HG03175 (cell line): ENCODE data around the gene ZSWIM5.
"Not testable (repeated sequence)": the region's sequence is repeated elsewhere in the genome, so short reads cannot be mapped to it uniquely, and the experiment has no call there.

Experiments
- ATAC-seq: cut with Tn5 transposase; IDR thresholded peaks from one replicate; pipeline ENCODE4 v1.9.1; 2021; ENCODE audit warnings: mild to moderate bottlenecking, moderate library complexity; ENCODE audit not compliant: unreplicated experiment

The ZSWIM5 gene

DNA sequence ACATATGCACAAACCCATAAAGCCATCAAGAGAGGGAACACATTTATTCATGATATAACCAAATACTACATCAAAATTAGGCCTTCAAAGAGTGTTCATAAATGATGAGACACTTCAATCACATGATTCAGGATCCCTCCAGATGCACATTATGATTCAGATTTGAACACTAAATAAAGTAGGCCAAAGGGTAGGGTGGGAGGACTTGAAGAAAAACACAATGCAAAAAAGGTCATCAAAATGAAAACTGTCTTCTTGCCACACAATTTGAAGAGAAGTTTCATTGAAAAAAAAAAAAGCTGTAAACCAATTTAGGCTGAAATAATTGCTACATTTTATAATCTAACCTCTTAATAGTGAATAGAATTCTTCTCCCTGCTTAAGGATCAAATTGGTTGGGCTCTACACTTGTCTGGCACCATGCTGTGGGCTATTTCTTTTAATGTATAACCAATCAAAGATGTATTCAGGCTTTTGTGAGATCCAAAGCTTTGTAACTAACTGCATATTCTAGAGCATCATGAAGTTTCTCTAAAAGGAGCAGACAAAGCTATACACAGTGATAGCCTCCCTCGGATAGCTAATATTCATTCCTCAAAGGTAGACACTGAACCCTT lies 58.1 kb downstream of the ZSWIM5 start:
- ATAC-seq = no peak

DNA sequence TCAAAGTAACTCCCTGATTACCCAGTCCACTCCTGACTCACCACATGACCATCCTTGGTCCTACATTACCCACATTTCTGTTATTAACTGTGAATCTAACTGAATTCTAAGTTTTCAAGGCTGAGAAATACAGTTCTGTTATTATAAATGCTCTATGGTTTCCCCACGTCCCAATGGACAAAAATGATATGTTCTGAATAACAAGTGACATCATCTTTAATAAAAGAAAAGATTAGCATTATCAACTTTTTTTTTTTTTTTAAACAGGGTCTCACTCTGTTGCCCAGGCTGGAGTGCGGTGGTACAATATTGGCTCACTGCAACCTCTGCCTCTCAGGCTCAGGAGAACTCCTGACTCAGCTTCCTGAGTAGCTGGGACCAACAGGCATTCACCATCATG lies 59.6 kb downstream of the ZSWIM5 start:
- no peak for ATAC-seq

GRCh38 chr1:45141247-45142003 lies 65.0 kb downstream of the ZSWIM5 start:
- ATAC-seq = no peak

DNA sequence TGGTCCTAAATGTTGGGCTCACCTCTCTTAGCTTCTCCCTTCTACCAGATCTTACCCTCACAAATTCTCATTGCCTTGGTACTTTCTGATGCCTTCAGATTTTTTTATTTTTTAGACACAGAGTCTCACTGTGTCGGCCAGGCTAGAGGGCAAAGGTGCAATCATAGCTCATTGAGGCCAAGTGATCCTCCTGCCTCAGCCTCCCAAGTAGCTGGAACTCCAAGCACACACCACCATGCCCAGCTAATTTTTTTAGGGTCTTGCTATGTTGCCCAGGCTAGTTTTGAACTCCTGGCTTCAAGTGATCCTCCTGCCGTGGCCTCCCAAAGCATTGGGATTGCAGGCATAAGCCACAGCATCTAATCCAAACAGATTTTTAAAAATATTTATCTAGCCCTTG lies 69.4 kb downstream of the ZSWIM5 start:
- no peak for ATAC-seq

DNA sequence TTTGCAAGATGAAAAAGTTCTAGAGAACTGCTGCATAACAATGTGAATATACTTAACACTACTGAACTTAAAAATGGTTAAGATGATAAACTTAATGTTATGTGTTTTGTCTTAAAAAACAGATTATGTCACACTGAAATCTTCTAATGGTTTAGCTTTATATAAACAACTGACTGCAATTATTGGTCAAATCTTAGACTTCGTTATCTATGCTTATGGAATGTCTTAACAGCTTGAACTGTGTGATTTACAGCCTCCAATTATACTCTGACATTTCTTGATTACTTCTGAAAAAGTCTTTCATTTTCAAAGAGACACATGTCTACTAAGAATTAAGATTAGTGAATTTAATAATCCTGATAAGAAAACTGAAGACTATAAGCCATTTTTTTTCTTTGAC lies 71.1 kb downstream of the ZSWIM5 start:
- no peak for ATAC-seq

GRCh38 chr1:45134461-45134873 lies 71.9 kb downstream of the ZSWIM5 start:
- ATAC-seq = no peak

GRCh38 chr1:45132719-45133118 lies 73.7 kb downstream of the ZSWIM5 start:
- ATAC-seq = not testable (repeated sequence)

DNA sequence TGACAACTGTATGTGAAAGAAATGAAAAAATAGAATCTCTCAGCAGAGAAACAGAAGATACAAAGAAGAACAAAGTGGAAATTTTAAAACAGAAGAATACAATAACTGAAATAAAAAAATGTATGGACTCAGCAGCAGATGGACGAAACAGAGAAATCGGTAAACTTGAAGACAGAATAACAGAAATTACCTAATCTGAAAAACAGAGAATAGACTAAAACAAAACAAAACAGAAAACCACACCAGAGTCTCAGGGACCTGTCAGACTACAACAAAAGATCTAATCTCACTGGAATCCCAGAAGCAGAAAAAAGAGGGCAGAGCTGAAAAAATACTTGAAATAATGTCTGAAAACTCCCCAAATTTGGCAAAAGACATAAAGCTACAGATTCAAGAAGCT lies 83.0 kb downstream of the ZSWIM5 start:
- ATAC-seq = no peak

DNA sequence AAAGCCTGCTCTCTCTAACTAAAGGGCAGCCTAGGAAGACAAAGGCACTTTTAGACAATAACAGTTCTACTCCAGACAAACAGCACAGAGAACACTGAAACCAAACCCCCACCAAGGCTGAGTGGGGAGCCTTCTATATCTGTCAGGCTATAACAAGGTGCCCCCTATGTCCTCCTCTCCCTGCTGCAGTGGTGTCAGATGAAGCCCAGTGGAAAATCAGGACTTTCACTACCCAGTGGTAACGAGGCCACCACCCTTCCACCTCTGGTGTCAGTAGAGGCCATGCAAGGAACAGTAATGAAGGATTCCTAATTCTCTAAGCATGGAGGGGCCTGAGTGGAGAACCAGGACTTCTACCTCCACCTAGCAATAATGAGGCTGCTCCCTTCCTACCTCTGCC lies 83.7 kb downstream of the ZSWIM5 start:
- ATAC-seq = no peak

DNA sequence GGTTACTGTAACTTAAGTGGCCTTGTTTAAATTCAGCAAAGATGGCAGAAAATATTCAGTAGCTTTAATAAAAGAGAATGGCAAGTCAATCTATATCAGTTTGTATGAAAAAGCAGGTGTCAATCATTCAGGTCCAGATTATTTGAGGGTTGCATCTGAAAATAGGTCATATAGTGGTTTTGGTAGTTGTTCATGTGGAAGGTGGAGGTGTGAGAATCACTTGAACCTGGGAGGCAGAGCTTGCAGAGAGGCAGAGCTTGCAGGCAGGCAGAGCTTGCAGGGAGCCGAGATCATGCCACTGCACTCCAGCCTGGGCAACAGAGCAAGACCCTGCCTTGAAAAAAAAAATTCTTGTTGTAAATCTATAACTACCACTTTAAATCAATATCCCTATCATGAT lies 88.6 kb downstream of the ZSWIM5 start:
- no peak for ATAC-seq

DNA sequence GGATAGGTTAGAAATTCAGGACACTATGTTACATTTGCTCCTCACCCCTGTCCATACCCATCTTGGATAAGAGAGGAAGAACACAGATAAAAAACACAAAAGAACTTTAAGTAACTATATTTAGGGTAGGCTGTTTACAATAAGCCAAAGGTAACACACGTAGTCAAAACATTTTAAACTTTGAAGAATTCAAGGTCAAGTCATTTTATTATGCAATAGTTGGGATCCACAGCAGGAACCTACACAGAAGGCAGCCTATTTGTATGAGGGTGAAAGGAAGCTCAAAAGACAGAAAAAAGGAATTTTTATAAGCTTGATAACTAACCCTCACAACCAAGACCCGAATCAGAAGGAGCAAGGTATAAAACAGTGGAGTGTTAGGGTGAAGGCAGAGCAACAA lies 89.6 kb downstream of the ZSWIM5 start:
- no peak for ATAC-seq

DNA sequence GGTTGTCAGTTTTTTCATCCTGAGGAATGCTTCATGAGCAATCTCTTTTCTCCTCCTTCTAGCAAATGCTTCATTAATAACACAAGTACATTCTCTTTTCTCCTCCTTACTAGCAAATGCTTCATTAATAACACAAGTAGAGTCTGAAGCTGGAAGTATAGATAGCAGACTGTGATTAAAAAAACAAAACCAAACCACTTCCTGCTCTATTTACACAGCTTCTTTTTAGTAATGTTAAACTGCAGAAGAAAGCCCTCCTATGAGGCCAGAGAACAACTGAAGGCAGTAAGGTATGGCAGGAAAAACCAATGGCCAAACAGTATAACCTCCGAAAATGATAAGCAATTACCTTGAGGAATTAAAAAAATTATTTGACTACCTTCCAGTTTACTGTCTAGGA lies 90.1 kb downstream of the ZSWIM5 start:
- ATAC-seq = no peak

GRCh38 chr1:45115198-45115597 lies 91.2 kb downstream of the ZSWIM5 start:
- not testable (repeated sequence) for ATAC-seq

DNA sequence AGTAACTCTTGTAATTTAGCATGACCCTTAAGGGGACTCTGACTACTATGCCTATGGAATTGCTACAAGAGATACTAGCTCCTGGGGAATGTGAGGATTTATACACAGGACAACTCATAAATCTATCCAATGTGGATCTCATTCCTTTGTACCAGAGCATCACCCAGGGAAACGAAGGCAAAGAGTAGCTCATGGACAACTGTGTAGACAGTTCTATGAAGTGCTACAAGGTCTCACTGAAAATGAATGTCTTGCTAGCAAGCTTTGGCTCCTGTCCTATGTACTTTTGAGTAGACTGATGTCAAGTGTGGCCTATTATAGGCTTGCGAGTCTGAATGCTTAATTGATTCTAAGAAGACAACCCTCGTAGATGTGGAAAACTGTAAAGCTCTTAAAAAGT lies 93.7 kb downstream of the ZSWIM5 start:
- no peak for ATAC-seq

- no peak for ATAC-seq
These were observed 95.2 kb downstream of the ZSWIM5 start for GRCh38 chr1:45111239-45111638.

- ATAC-seq = no peak
These were observed 98.6 kb downstream of the ZSWIM5 start for GRCh38 chr1:45107782-45108181.

GRCh38 chr1:45106864-45107263 lies 99.5 kb downstream of the ZSWIM5 start:
- ATAC-seq = not testable (repeated sequence)

GRCh38 chr1:45106156-45106545 lies 100.3 kb downstream of the ZSWIM5 start:
- ATAC-seq = not testable (repeated sequence)

DNA sequence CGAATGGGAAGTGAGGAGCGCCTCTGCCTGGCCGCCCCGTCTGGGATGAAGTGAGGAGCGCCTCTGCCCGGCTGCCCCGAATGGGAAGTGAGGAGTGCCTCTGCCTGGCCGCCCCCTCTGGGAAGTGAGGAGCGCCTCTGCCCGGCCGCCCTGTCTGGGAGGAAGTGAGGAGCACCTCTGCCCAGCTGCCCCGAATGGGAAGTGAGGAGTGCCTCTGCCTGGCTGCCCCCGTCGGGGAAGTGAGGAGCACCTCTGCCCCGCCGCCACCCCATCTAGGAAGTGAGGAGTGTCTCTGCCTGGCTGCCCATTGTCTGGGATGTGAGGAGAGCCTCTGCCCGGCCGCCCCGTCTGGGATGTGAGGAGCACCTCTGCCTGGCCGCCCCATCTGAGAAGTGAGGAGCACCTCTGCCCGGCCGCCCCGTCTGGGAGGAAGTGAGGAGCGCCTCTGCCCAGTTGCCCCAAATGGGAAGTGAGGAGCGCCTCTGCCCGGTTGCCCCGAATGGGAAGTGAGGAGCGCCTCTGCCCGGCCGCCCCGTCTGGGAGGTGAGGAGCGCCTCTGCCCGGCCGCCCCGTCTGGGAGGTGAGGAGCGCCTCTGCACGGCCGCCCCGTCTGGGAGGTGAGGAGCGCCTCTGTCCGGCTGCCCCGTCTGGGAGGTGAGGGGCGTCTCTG lies 100.8 kb downstream of the ZSWIM5 start:
- ATAC-seq = not testable (repeated sequence)

GRCh38 chr1:45103534-45103933 lies 102.9 kb downstream of the ZSWIM5 start:
- ATAC-seq = no peak

GRCh38 chr1:45101947-45102346 lies 104.5 kb downstream of the ZSWIM5 start:
- ATAC-seq = no peak

DNA sequence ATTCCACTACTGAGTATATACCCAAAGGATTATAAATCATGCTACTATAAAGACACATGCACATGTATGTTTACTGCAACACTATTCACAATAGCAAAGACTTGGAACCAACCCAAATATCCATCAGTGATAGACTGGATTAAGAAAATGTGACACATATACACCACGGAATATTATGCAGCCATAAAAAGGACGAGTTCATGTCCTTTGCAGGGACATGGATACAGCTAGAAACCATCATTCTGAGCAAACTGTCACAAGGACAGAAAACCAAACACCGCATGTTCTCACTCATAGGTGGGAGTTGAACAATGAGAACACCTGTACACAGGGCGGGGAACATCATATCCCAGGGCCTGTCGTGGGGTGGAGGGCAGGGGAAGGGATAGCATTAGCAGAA lies 104.9 kb downstream of the ZSWIM5 start:
- not testable (repeated sequence) for ATAC-seq
